GM12873 (cell line): ENCODE results near the gene TMEM108.

Experiments used
- CTCF ChIP-seq: IDR thresholded peaks from 2 replicates; pipeline ENCODE4 v1.5.1; 2012; ENCODE audit warnings: low read depth, mild to moderate bottlenecking, moderate library complexity, low read length, control low read depth; ENCODE audit not compliant: insufficient read depth; ENCODE audit errors: missing control alignments

Gene TMEM108

GRCh38 chr3:133262333-133262732, 224.1 kb downstream of the TMEM108 start:
- no peak for TF ChIP-seq CTCF

- TF ChIP-seq CTCF = no peak
These were observed 226.7 kb downstream of the TMEM108 start for GRCh38 chr3:133264920-133265319.

GRCh38 chr3:133268726-133269134, 230.5 kb downstream of the TMEM108 start:
- TF ChIP-seq CTCF = no peak

- TF ChIP-seq CTCF = no peak
These were observed 231.2 kb downstream of the TMEM108 start for GRCh38 chr3:133269393-133269792.

- no peak for TF ChIP-seq CTCF
These were observed 232.4 kb downstream of the TMEM108 start for GRCh38 chr3:133270631-133271030.

- TF ChIP-seq CTCF = no peak
These were observed 232.9 kb downstream of the TMEM108 start for GRCh38 chr3:133271042-133271441.

- TF ChIP-seq CTCF = no peak
These were observed 233.3 kb downstream of the TMEM108 start for GRCh38 chr3:133271539-133271938.
